C4-2B (cell line): ENCODE measurements around the gene LYZL2.
"Not testable (repeated sequence)": the region's sequence is repeated elsewhere in the genome, so short reads cannot be mapped to it uniquely, and the experiment has no call there.

Experiments
- CTCF ChIP-seq: fragments of 450-650 bp; conservative IDR thresholded peaks from 2 replicates; pipeline ENCODE4 v1.5.1; 2017; ENCODE audit warnings: mild to moderate bottlenecking
- ZFX ChIP-seq: fragments of 450-650 bp; IDR thresholded peaks from 2 replicates; pipeline ENCODE4 v1.6.1; 2017

- TF ChIP-seq CTCF, ZFX: not testable (repeated sequence)
Measured at GRCh38 chr10:30626196-30626595, 3.4 kb downstream of the LYZL2 start.
